ENCODE data around the gene ZDHHC20.
"Not testable (repeated sequence)": the region's sequence is repeated elsewhere in the genome, so short reads cannot be mapped to it uniquely, and the experiment has no call there.

ZDHHC20 gene

GRCh38 chr13:21435231-21435630, 23.9 kb downstream of the ZDHHC20 start:
- no peak for DNase-seq (ENCODE audit: low spot score)

DNA sequence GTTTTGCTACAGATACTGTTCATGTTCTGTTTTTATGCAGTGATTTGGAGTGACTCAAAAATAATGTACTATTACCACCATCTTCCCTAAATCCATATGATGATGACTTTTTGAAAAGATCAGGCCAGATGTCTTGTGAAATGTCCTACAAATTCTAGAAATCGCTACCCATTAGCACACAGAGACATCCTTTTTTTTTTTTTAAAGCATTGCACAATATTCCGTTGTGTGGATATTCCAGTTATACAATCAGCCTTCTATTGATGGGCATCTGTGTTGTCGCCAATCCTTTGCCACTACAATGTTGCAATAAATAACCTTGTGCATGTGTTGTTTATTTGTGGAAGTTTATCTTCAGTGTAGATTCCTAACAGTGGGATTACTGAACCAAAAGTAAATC, 24.5 kb downstream of the ZDHHC20 start:
- DNase-seq (ENCODE audit: low spot score): peak; percentile 92

GRCh38 chr13:21429211-21429610, 29.9 kb downstream of the ZDHHC20 start:
- no peak for DNase-seq (ENCODE audit: low spot score)

DNA sequence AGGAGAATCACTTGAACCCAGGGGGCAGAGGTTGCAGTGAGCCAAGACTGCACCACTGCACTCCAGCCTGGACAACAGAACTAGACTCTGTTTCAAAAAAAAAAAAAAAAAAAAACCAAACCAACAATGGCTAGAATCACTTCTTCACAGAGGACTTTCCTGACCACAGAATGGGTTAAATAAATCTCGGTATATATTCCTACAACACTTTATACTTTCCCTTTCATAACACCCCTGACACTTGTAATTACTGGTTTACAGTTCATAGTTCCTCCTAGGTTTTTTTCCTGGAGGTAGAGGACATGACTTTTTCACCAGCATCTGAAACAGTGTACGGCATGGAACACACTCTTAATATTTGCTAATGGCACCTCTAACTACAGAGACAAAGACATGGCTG, 31.4 kb downstream of the ZDHHC20 start:
- DNase-seq (ENCODE audit: low spot score): no peak

DNA sequence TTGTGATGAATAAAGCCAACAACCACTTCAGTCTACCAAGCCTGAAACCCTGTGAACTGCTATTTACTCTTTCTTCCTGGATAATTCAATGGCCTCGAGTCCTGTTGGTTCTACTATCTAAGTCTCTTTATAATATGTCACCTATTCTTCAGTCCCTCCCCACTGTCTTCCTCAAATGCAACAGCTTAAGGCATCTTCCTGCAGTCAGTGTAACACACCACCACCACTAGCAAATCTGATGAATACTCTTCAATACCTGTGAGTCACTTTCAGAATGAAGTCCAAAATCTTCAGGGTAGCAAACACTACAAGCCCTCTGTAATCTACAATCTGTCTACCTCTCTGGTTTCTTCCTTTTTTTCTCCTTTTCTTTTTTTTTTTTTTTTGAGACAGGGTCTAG, 32.9 kb downstream of the ZDHHC20 start:
- DNase-seq (ENCODE audit: low spot score): no peak

- no peak for DNase-seq (ENCODE audit: low spot score)
Observed at GRCh38 chr13:21420706-21421105, 38.4 kb downstream of the ZDHHC20 start.

DNA sequence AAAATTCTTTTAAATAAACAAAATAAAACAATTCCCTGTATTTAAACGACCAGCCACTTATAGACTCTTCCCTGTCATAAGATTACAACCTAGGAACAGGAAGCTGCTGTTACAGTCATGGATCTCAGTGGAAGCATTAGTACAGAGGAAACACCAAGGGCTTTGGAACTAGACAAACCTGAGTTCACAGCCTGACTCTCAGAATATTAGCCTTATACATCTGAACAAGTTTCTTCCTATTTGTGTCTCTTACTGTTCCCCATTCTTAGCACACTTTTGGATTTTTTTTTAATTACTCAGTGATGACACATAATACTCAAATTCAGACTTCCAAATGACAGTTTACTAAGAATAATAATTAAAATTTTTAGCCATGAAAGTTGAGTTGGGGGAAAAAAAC, 46.1 kb downstream of the ZDHHC20 start:
- DNase-seq (ENCODE audit: low spot score): no peak

- not testable (repeated sequence) for DNase-seq (ENCODE audit: low spot score)
Observed at GRCh38 chr13:21410453-21410852, 48.6 kb downstream of the ZDHHC20 start.

DNA sequence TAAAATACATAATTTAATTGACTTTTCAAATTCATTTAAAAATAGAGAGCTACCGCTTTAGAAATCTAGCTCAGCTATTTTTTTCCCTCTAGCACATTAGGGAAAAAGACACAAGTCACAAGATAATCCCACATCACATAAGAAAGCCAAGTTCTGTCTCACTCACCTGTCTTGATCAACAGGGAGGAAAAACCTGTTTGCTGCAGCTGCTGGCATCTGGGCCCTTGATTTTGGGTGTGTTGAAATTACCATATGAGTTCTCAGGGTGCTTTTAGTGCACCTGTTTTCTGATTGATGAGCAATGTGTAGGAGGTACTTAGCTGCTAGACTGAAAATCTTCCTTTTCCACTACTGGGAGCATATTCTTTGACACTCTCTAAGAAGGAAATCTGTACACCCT, 53.8 kb downstream of the ZDHHC20 start:
- no peak for DNase-seq (ENCODE audit: low spot score)

DNA sequence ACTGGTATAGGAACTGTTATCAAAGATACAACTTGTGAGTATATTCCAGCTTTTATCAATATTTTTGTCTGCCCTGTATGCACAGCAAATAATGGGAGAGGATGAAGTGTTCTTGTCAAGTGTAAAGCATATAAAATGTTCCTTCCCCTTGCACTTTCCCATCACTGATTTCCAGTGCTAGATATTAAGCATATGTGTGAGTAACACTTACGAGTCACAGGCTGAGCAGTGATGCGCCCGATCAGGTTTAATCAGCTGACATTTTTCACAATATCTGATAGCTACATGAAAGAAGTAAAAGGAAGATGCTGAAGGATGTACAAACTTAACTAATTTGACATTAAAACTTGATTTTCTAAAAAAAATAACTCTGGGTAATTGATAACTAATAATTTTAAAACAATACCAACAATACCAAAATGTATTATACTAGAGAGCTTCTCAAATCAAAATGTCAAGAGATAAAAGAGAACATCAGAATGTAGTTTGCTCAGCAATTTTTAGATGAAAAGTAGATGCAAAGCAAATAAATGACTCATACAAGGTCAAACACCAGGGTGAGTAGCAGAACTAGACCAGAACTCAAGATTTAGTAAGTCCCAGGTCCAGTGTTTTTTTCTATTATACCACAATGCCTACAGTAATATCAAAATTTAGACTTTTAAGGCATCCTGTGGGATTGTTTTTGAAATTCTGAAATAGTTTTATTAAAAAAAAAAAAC, 56.4 kb downstream of the ZDHHC20 start:
- no peak for DNase-seq (ENCODE audit: low spot score)

DNA sequence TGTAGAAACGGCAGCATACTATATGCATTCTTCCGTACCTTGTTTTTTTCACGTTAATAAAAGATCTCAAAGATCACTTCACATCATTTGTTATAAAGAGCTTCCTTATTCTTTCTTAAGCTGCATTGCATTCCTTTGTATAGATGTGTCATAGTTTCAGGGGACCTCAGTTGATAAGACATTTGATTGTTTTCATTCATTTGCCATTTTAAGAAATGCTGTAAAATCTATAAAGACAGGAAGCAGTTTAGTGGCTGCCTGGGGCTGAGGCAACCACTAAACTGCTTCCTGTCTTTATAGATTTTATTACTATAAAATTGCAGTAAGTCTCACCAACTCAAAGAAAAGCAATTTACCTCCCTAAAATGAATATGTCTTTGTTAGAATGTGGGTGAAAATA, 59.4 kb downstream of the ZDHHC20 start:
- no peak for DNase-seq (ENCODE audit: low spot score)

DNA sequence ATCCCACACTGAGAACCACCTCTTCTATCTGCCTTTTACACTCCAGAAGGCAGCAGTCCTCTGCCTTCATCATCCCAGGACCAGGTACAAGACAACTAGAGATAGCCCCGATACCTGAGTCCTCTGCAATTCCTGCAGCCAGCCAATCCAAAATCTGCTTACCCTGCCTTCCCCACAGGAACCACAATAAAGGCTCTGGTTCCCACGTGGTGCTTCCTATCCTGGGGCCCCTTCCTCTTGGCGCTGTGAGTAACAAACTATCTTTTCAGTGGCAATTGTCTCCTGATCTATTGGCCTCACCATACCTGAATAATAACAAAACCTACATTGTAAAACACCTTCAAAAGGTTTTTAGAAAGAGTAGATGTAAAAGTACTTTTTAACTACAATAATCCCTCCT, 63.1 kb downstream of the ZDHHC20 start:
- DNase-seq (ENCODE audit: low spot score): no peak

DNA sequence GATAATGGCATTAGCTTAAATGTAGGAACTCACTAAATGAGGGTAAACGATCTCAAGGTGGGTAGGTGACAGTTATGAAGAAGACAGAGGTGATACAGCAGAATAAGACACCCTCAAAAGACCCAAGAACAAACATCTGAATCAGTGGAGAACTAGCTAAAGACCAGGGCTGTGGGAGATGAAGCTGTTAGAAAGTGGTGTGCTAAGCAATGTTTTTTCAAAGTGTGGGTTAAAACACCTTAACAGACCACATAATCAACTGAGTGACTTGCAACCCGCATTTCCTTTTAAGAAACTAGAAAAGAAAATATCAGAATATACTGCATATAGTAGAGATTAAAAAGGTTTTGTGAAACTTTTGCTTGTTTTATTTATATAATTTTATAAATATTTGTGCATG, 70.0 kb downstream of the ZDHHC20 start:
- DNase-seq (ENCODE audit: low spot score): no peak

DNA sequence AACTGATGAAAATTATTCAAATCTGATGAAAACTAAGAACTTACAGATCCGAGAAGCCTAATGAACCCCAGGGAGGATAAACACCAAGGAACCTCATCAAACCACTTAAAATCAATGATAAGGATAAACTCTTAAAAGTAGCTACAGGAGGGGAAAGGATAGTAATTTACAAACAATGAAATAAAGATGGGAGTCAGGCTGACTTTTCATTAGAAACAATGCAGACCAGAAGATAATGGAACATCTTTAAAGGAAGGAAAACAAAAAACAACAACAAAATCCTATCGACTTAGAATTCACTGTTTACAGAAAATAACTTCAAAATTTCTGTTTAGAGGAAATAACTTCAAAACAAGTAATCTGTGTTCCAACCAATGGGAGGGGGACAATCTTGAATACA, 73.4 kb downstream of the ZDHHC20 start:
- DNase-seq (ENCODE audit: low spot score): no peak

- no peak for DNase-seq (ENCODE audit: low spot score)
Observed at GRCh38 chr13:21383090-21383489, 76.0 kb downstream of the ZDHHC20 start.

GRCh38 chr13:21376998-21377985, 81.8 kb downstream of the ZDHHC20 start:
- not testable (repeated sequence) for DNase-seq (ENCODE audit: low spot score)

GRCh38 chr13:21372530-21372929, 86.6 kb downstream of the ZDHHC20 start:
- no peak for DNase-seq (ENCODE audit: low spot score)

GRCh38 chr13:21371011-21371410, 88.1 kb downstream of the ZDHHC20 start:
- DNase-seq (ENCODE audit: low spot score): no peak

DNA sequence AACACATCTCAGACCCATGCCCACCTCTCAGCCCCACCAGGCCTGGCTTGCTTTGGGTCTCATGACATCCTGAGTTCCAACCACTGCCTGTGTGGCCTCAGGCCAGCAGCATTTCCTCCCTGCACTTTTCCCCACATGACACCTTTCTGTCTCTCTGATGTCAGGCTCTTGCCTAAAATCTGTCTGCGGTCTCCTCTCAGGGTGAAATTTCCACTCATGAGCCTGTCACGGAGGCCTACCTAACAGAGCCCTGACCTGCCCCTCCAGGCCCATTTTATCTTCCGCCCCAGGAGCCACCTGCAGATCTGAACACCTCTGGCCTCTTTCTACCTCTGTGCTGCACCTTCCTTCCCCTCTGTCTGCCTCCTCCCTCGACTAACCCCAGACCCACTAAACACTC, 93.5 kb downstream of the ZDHHC20 start:
- DNase-seq (ENCODE audit: low spot score): no peak

DNA sequence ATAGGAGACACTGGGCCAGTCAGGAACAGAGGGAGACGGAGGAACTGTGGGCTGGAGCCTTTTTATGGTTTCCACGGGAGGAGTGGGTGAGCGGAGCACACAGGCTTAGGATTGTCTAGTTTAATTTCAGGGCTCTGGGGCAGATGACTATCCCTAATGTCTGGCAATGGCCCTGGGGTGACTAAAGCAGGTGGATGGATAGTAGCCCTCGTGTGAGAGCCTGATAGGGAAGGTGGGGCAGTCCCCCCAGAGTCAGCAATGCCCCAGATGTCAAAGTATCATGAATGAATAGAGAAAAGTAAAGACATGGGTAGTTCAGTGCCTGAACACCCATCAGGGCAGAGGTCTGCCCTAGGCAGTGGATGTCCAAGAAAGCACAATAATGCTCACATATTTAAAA, 94.2 kb downstream of the ZDHHC20 start:
- no peak for DNase-seq (ENCODE audit: low spot score)

GRCh38 chr13:21364357-21364756, 94.7 kb downstream of the ZDHHC20 start:
- DNase-seq (ENCODE audit: low spot score): no peak

DNA sequence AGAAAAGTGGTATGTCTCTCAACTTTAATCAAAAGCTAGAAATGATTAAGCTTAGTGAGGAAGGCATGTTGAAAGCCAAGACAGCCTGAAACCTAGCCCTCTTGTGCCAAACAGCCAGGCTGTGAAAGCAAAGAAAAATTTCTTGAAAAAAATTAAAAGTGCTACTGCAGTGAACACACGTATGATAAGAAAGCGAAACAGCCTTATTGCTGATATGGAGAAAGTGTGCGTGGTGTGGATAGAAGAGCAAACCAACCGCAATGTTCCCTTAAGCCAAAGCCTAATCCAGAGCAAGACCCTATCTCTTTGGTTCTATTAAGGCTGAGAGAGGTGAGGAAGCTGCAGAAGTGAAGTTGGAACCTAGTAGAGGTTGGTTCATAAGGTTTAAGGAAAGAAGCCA, 96.4 kb downstream of the ZDHHC20 start:
- DNase-seq (ENCODE audit: low spot score): no peak

GRCh38 chr13:21361706-21362105, 97.4 kb downstream of the ZDHHC20 start:
- no peak for DNase-seq (ENCODE audit: low spot score)

All from pons (tissue), 1 donor.